Nephron progenitor cell (in vitro differentiated cells): ENCODE measurements around the gene FNDC3A.

Source experiments
- DNase-seq: peaks from one replicate; pipeline ENCODE4 v3.0.0; 2021
- H3K27ac Mint-ChIP-seq: 2 replicates; pipeline ENCODE4 v1.8.0; 2021; ENCODE audit warnings: mild to moderate bottlenecking, moderate library complexity, mixed read lengths
- H3K27me3 Mint-ChIP-seq: 2 replicates; pipeline ENCODE4 v1.8.0; 2021; ENCODE audit warnings: mild to moderate bottlenecking, low read depth, mixed read lengths; ENCODE audit not compliant: poor library complexity
- H3K36me3 Mint-ChIP-seq: 2 replicates; pipeline ENCODE4 v1.8.0; 2021; ENCODE audit warnings: low read depth, mixed read lengths
- H3K4me1 Mint-ChIP-seq: 2 replicates; pipeline ENCODE4 v1.8.0; 2021; ENCODE audit warnings: mixed read lengths
- H3K4me3 Mint-ChIP-seq: 2 replicates; pipeline ENCODE4 v1.8.0; 2021; ENCODE audit warnings: mild to moderate bottlenecking, moderate library complexity, mixed read lengths
- H3K9me3 Mint-ChIP-seq: 2 replicates; pipeline ENCODE4 v1.8.0; 2021; ENCODE audit warnings: mild to moderate bottlenecking, moderate library complexity, mixed read lengths
- CTCF ChIP-seq: fragments of 200-600 bp; sonication (generic); IDR thresholded peaks from 2 replicates; pipeline ENCODE4 v1.5.0; 2021; ENCODE audit warnings: antibody characterized with exemption

FNDC3A gene

DNA sequence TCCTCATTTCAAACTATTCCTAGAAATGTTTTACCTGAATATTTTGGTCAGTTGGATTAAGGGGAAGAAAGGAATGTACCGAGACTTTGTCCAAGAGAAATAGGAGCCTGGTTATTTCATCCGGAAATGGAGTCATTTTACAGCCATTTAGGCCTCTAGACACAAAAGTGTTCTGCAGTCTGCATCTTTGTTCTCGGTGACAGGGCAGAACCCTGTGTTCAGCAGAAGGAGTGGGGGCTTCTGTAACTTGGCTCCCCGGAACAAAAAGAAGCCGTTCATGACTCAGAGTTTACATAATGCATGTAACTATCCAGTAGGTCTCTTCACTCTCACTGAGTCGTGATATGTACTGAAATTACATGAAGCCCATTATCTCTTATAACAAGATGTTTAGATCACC lies 21.6 kb upstream of the FNDC3A start:
- peaks cover 21% of the 10 kb centered on the region for H3K4me1 Mint-ChIP-seq
- no peaks in the 10 kb centered on the region for H3K36me3 Mint-ChIP-seq
- H3K27ac Mint-ChIP-seq, result peak overlapping the region; percentile 22
- no peak for DNase-seq
- peaks cover 4% of the 10 kb centered on the region for H3K27me3 Mint-ChIP-seq
- no peak overlapping the region for H3K4me3 Mint-ChIP-seq
- no peaks in the 10 kb centered on the region for H3K9me3 Mint-ChIP-seq
- TF ChIP-seq CTCF, result no peak

GRCh38 chr13:48955536-48955935 lies 20.2 kb upstream of the FNDC3A start:
- no peaks in the 10 kb centered on the region for H3K36me3 Mint-ChIP-seq
- no peak overlapping the region for H3K27ac Mint-ChIP-seq
- TF ChIP-seq CTCF, result no peak
- H3K27me3 Mint-ChIP-seq, result peaks cover 3% of the 10 kb centered on the region
- H3K4me1 Mint-ChIP-seq, result peaks cover 21% of the 10 kb centered on the region
- H3K4me3 Mint-ChIP-seq, result no peak overlapping the region
- no peaks in the 10 kb centered on the region for H3K9me3 Mint-ChIP-seq
- no peak for DNase-seq

GRCh38 chr13:48961379-48961778 lies 14.3 kb upstream of the FNDC3A start:
- TF ChIP-seq CTCF, result no peak
- Mint-ChIP-seq H3K4me1 (no peaks in the 10 kb centered on the region), H3K9me3 (peaks cover 5% of the 10 kb centered on the region), H3K4me3 (no peak overlapping the region), H3K27ac (no peak overlapping the region), H3K36me3 (no peaks in the 10 kb centered on the region), H3K27me3 (no peaks in the 10 kb centered on the region)
- DNase-seq, result no peak

- H3K36me3 Mint-ChIP-seq, result no peaks in the 10 kb centered on the region
- no peak overlapping the region for H3K27ac Mint-ChIP-seq
- H3K9me3 Mint-ChIP-seq, result peaks cover 5% of the 10 kb centered on the region
- H3K4me1 Mint-ChIP-seq, result no peaks in the 10 kb centered on the region
- DNase-seq, result no peak
- no peak overlapping the region for H3K4me3 Mint-ChIP-seq
- H3K27me3 Mint-ChIP-seq, result no peaks in the 10 kb centered on the region
- no peak for TF ChIP-seq CTCF
Measured at GRCh38 chr13:48962281-48962680, 13.4 kb upstream of the FNDC3A start.

DNA sequence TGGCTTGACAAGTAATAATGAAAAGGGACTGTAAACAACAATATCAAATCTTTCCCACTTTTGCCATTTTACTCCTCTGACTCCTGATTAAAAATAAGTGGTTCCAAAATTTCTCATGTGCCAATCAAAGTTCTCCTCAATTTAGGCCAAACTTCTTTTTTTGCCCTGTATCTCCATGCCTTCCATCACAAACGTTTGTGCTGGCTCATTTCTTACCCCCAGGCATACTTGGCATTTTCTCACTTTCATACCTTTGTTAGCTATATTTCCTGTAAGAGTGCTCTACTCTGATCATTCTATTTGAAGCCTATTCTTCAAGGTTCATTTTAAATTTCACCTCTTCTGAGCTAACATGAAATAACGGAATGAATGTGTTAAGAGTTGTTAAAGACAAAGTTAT lies 10.0 kb upstream of the FNDC3A start:
- Mint-ChIP-seq H3K9me3 (peaks cover 9% of the 10 kb centered on the region), H3K27ac (no peak overlapping the region), H3K4me3 (no peak overlapping the region), H3K4me1 (no peaks in the 10 kb centered on the region), H3K36me3 (no peaks in the 10 kb centered on the region), H3K27me3 (no peaks in the 10 kb centered on the region)
- DNase-seq, result no peak
- TF ChIP-seq CTCF, result no peak

DNA sequence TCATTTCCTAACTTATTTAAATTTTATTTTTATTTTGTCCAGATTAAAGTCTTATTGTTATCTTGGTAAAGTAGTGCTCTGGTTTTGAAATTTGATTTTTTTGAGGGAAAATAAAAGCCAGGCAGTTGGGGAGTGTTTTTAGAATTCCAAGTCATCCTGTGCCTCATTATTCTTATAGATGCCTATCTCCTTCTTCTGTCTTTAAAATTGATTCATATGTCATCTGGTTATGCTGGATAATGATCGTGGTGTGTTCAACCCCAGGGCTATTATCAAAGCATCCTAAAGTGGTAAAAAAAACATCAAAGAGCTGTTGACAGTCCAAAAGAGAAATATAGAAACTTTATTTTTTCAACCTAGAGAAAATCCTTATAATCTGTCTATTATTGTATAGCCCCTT lies 6.0 kb upstream of the FNDC3A start:
- Mint-ChIP-seq H3K4me3 (no peak overlapping the region), H3K9me3 (peaks cover 43% of the 10 kb centered on the region), H3K27ac (no peak overlapping the region), H3K4me1 (peaks cover 6% of the 10 kb centered on the region), H3K27me3 (no peaks in the 10 kb centered on the region), H3K36me3 (peaks cover 21% of the 10 kb centered on the region)
- DNase-seq, result no peak
- TF ChIP-seq CTCF, result no peak
